HG03460 (cell line): Measurements from ENCODE around the gene ABTB1.
"Not testable (repeated sequence)": the region's sequence is repeated elsewhere in the genome, so short reads cannot be mapped to it uniquely, and the experiment has no call there.

ENCODE experiments used
- ATAC-seq: cut with Tn5 transposase; IDR thresholded peaks from one replicate; pipeline ENCODE4 v1.9.1; 2021; ENCODE audit not compliant: unreplicated experiment

The ABTB1 gene

GRCh38 chr3:127671523-127672428 is 976 bp upstream of the ABTB1 start:
- ATAC-seq = peak; percentile 19

- ATAC-seq = peak; percentile 38
Measured at GRCh38 chr3:127673191-127674100, 694 bp downstream of the ABTB1 start.

- no peak for ATAC-seq
Measured at GRCh38 chr3:127674101-127674721, 1.5 kb downstream of the ABTB1 start.

GRCh38 chr3:127674790-127675189 is 2.0 kb downstream of the ABTB1 start:
- no peak for ATAC-seq

- no peak for ATAC-seq
Measured at GRCh38 chr3:127675651-127676391, 3.1 kb downstream of the ABTB1 start.

GRCh38 chr3:127676456-127676855 is 3.7 kb downstream of the ABTB1 start:
- ATAC-seq = no peak

GRCh38 chr3:127676921-127677351 is 4.2 kb downstream of the ABTB1 start:
- no peak for ATAC-seq

GRCh38 chr3:127677541-127678314 is 5.0 kb downstream of the ABTB1 start:
- no peak for ATAC-seq

- no peak for ATAC-seq
Measured at GRCh38 chr3:127678315-127678599, 5.5 kb downstream of the ABTB1 start.

- ATAC-seq = no peak
Measured at GRCh38 chr3:127678611-127679533, 6.1 kb downstream of the ABTB1 start.

- ATAC-seq = no peak
Measured at GRCh38 chr3:127679534-127680145, 6.9 kb downstream of the ABTB1 start.

GRCh38 chr3:127680146-127680661 is 7.5 kb downstream of the ABTB1 start:
- ATAC-seq = no peak

- ATAC-seq = no peak
Measured at GRCh38 chr3:127680798-127681221, 8.1 kb downstream of the ABTB1 start.

- ATAC-seq = not testable (repeated sequence)
Measured at GRCh38 chr3:127682175-127682554, 9.4 kb downstream of the ABTB1 start.

GRCh38 chr3:127682561-127682960 is 9.8 kb downstream of the ABTB1 start:
- ATAC-seq = no peak

GRCh38 chr3:127684871-127685707 is 12.3 kb downstream of the ABTB1 start:
- no peak for ATAC-seq
